ENCODE results near the gene CSTPP1.
"Not testable (repeated sequence)": the region's sequence is repeated elsewhere in the genome, so short reads cannot be mapped to it uniquely, and the experiment has no call there.

The CSTPP1 gene

DNA sequence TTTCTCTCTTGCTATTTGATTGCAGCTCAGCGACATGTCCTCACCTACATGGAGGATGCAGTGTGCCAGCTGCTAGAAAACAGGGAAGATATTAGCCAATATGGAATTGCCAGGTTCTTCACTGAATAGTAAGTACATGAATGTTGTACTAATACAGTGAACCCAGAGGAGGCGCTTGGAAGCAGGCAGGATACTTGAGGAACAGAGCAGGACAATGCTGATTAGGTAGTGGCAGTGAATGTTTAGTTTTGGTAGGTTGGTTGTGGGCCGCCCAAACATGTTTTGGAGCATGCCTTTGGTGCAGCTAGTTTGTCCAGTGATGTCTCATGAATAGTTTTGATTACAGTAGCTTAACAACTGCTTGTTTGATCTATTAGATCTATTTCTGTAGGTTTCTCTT is 50.6 kb downstream of the CSTPP1 start:
- H4K91ac ChIP-seq (ENCODE audit: low read depth, low read length) = no peak overlapping the region
- no peak overlapping the region for H2AK5ac ChIP-seq (ENCODE audit: low read length)
- H2BK5ac ChIP-seq (ENCODE audit: low read depth, low read length, poor library complexity) = no peak overlapping the region
- no peak overlapping the region for H3K18ac ChIP-seq (ENCODE audit: low read length)
- no peak overlapping the region for H4K12ac ChIP-seq (ENCODE audit: low read depth, low read length)
- no peak overlapping the region for H3K4ac ChIP-seq (ENCODE audit: low read depth, low read length)
- no CpG with 5 or more reads among the region's 3 CpGs for WGBS (ENCODE audit: extremely low coverage, insufficient coverage, insufficient read length)
- no peak overlapping the region for H2BK120ac ChIP-seq (ENCODE audit: insufficient read depth, low read length, poor library complexity)
- H3K4me2 ChIP-seq (ENCODE audit: low read length) = no peak overlapping the region
- H3K36me3 ChIP-seq (ENCODE audit: control insufficient read depth in 1 of 2, insufficient read depth in 2 of 2, low read length in 2 of 2) = no peaks in the 10 kb centered on the region
- H3K4me3 ChIP-seq (ENCODE audit: low read depth, low read length) = no peak overlapping the region
- no peak overlapping the region for H2AFZ ChIP-seq (ENCODE audit: insufficient read depth, low read length, poor library complexity)
- no peak overlapping the region for H3K14ac ChIP-seq (ENCODE audit: low read length)
- H4K8ac ChIP-seq (ENCODE audit: low read depth, low read length) = no peak overlapping the region
- no peaks in the 10 kb centered on the region for H3K9me3 ChIP-seq (ENCODE audit: insufficient read depth, low read depth, low read length)
- no peaks in the 10 kb centered on the region for H3K27me3 ChIP-seq (ENCODE audit: insufficient read depth, low read length)
- no peak overlapping the region for H3K9ac ChIP-seq (ENCODE audit: low read length)
- no peak overlapping the region for H3K23ac ChIP-seq (ENCODE audit: low read length)
- H2BK12ac ChIP-seq (ENCODE audit: low read length) = no peak overlapping the region
- DNase-seq = no peak
- no peaks in the 10 kb centered on the region for H3K79me2 ChIP-seq (ENCODE audit: control insufficient read depth, insufficient read depth, low read length, poor library complexity)
- H3K27ac ChIP-seq (ENCODE audit: low read depth, low read length) = no peak overlapping the region
- no peaks in the 10 kb centered on the region for H3K4me1 ChIP-seq (ENCODE audit: control insufficient read depth in 1 of 2, insufficient read depth in 2 of 2, low read length in 2 of 2)
- H3K79me1 ChIP-seq (ENCODE audit: low read length) = no peaks in the 10 kb centered on the region

DNA sequence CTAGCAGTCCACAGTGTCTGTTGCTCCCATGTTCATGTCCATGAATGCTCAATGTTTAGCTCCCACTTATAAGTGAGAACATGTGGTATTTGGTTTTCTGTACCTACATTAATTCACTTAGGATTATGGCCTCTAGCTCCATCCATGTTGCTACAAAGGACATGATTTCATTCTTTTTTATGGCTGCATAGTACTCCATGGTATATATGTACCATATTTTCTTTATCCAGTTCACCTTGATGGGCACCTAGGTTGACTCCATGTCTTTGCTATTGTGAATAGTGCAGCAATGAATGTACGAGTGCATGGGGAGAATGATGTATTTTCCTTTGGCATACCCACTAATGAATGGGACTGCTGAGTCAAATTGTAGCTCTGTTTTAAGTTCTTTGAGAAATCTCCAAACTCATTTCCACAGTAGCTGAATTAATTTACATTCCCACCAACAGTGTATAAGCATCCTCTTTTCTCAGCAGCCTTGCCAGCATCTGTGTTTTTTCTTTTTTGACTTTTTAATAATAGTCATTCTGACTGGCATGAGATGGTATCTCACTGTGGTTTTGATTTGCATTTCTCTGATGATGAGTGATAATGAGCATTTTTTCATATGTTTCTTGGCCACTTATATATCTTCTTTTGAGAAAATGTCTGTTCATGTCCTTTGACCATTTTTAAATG is 53.4 kb downstream of the CSTPP1 start:
- H2AFZ ChIP-seq (ENCODE audit: insufficient read depth, low read length, poor library complexity); H3K4me3 ChIP-seq (ENCODE audit: low read depth, low read length); H4K8ac ChIP-seq (ENCODE audit: low read depth, low read length); H3K79me1 ChIP-seq (ENCODE audit: low read length); H3K14ac ChIP-seq (ENCODE audit: low read length); H3K36me3 ChIP-seq (ENCODE audit: control insufficient read depth in 1 of 2, insufficient read depth in 2 of 2, low read length in 2 of 2); H2AK5ac ChIP-seq (ENCODE audit: low read length); H3K23ac ChIP-seq (ENCODE audit: low read length); H2BK12ac ChIP-seq (ENCODE audit: low read length); H3K4me2 ChIP-seq (ENCODE audit: low read length); H3K18ac ChIP-seq (ENCODE audit: low read length); H4K91ac ChIP-seq (ENCODE audit: low read depth, low read length); DNase-seq; H3K79me2 ChIP-seq (ENCODE audit: control insufficient read depth, insufficient read depth, low read length, poor library complexity); H3K9ac ChIP-seq (ENCODE audit: low read length); H2BK5ac ChIP-seq (ENCODE audit: low read depth, low read length, poor library complexity); H3K27ac ChIP-seq (ENCODE audit: low read depth, low read length); H3K27me3 ChIP-seq (ENCODE audit: insufficient read depth, low read length); H2BK120ac ChIP-seq (ENCODE audit: insufficient read depth, low read length, poor library complexity); H3K4me1 ChIP-seq (ENCODE audit: control insufficient read depth in 1 of 2, insufficient read depth in 2 of 2, low read length in 2 of 2); H3K4ac ChIP-seq (ENCODE audit: low read depth, low read length); H3K9me3 ChIP-seq (ENCODE audit: insufficient read depth, low read depth, low read length); H4K12ac ChIP-seq (ENCODE audit: low read depth, low read length): not testable (repeated sequence)
- WGBS (ENCODE audit: extremely low coverage, insufficient coverage, insufficient read length) = no CpG with 5 or more reads among the region's 1 CpG

DNA sequence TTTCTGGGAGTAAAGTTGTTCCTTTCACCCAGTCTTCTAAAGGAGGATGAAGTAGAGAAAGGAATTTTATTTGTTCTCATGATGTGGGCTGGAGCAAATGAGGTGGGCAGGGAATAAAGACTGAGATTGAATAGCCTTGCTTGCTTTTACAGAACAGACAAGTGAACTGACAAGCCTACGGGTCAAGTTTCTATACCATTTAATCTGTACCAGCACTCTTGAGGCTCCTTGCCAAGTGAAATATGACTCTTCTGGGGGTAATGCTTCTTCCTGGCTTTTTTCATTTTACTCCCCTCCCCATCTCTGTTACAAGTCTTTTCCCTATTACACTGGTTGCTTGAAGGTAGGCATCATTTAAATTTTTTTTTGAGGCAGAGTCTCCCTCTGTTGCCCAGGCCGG is 54.8 kb downstream of the CSTPP1 start:
- H4K8ac ChIP-seq (ENCODE audit: low read depth, low read length) = no peak overlapping the region
- H3K9ac ChIP-seq (ENCODE audit: low read length) = no peak overlapping the region
- H2AFZ ChIP-seq (ENCODE audit: insufficient read depth, low read length, poor library complexity) = no peak overlapping the region
- H3K27me3 ChIP-seq (ENCODE audit: insufficient read depth, low read length) = no peaks in the 10 kb centered on the region
- no peak overlapping the region for H2BK120ac ChIP-seq (ENCODE audit: insufficient read depth, low read length, poor library complexity)
- no peak overlapping the region for H2BK5ac ChIP-seq (ENCODE audit: low read depth, low read length, poor library complexity)
- no peak overlapping the region for H4K12ac ChIP-seq (ENCODE audit: low read depth, low read length)
- no peak overlapping the region for H3K23ac ChIP-seq (ENCODE audit: low read length)
- H2BK12ac ChIP-seq (ENCODE audit: low read length) = no peak overlapping the region
- no peaks in the 10 kb centered on the region for H3K79me2 ChIP-seq (ENCODE audit: control insufficient read depth, insufficient read depth, low read length, poor library complexity)
- no peak for DNase-seq
- H3K9me3 ChIP-seq (ENCODE audit: insufficient read depth, low read depth, low read length) = no peaks in the 10 kb centered on the region
- WGBS (ENCODE audit: extremely low coverage, insufficient coverage, insufficient read length) = no CpG with 5 or more reads among the region's 2 CpGs
- H3K18ac ChIP-seq (ENCODE audit: low read length) = no peak overlapping the region
- no peak overlapping the region for H3K4ac ChIP-seq (ENCODE audit: low read depth, low read length)
- H3K4me1 ChIP-seq (ENCODE audit: control insufficient read depth in 1 of 2, insufficient read depth in 2 of 2, low read length in 2 of 2) = no peaks in the 10 kb centered on the region
- H2AK5ac ChIP-seq (ENCODE audit: low read length) = no peak overlapping the region
- no peak overlapping the region for H4K91ac ChIP-seq (ENCODE audit: low read depth, low read length)
- no peak overlapping the region for H3K14ac ChIP-seq (ENCODE audit: low read length)
- no peaks in the 10 kb centered on the region for H3K36me3 ChIP-seq (ENCODE audit: control insufficient read depth in 1 of 2, insufficient read depth in 2 of 2, low read length in 2 of 2)
- no peak overlapping the region for H3K27ac ChIP-seq (ENCODE audit: low read depth, low read length)
- H3K4me2 ChIP-seq (ENCODE audit: low read length) = no peak overlapping the region
- H3K4me3 ChIP-seq (ENCODE audit: low read depth, low read length) = no peak overlapping the region
- H3K79me1 ChIP-seq (ENCODE audit: low read length) = no peaks in the 10 kb centered on the region

DNA sequence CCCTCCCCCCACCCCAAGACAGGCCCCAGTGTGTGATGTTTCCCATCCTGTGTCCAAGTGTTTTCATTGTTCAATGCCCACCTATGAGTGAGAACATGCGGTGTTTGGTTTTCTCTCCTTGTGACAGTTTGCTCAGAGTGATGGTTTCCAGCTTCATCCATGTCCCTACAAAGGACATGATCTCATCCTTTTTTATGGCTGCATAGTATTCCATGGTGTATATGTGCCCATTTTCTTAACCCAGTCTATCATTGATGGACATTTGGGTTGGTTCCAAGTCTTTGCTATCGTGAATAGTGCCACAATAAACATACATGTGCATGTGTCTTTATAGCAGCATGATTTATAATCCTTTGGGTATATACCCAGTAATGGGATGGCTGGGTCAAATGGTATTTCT is 55.8 kb downstream of the CSTPP1 start:
- DNase-seq = not testable (repeated sequence)

More for the DNA sequence above, 55.8 kb downstream of the CSTPP1 start:
- H2BK120ac ChIP-seq (ENCODE audit: insufficient read depth, low read length, poor library complexity); H3K23ac ChIP-seq (ENCODE audit: low read length); H4K12ac ChIP-seq (ENCODE audit: low read depth, low read length); H3K27ac ChIP-seq (ENCODE audit: low read depth, low read length); H3K18ac ChIP-seq (ENCODE audit: low read length); H4K8ac ChIP-seq (ENCODE audit: low read depth, low read length); H4K91ac ChIP-seq (ENCODE audit: low read depth, low read length); H2AFZ ChIP-seq (ENCODE audit: insufficient read depth, low read length, poor library complexity); H3K4me2 ChIP-seq (ENCODE audit: low read length); H3K14ac ChIP-seq (ENCODE audit: low read length); H2BK5ac ChIP-seq (ENCODE audit: low read depth, low read length, poor library complexity); H2BK12ac ChIP-seq (ENCODE audit: low read length); H3K36me3 ChIP-seq (ENCODE audit: control insufficient read depth in 1 of 2, insufficient read depth in 2 of 2, low read length in 2 of 2); H3K4ac ChIP-seq (ENCODE audit: low read depth, low read length); H3K4me3 ChIP-seq (ENCODE audit: low read depth, low read length); H3K4me1 ChIP-seq (ENCODE audit: control insufficient read depth in 1 of 2, insufficient read depth in 2 of 2, low read length in 2 of 2); H3K9me3 ChIP-seq (ENCODE audit: insufficient read depth, low read depth, low read length); H3K9ac ChIP-seq (ENCODE audit: low read length); H3K27me3 ChIP-seq (ENCODE audit: insufficient read depth, low read length); H3K79me1 ChIP-seq (ENCODE audit: low read length); H2AK5ac ChIP-seq (ENCODE audit: low read length); H3K79me2 ChIP-seq (ENCODE audit: control insufficient read depth, insufficient read depth, low read length, poor library complexity): not testable (repeated sequence)
- WGBS (ENCODE audit: extremely low coverage, insufficient coverage, insufficient read length) = no CpG with 5 or more reads among the region's 2 CpGs
